ENCODE data around the gene MPDZ.

- TF ChIP-seq CTCF (IDR thresholded peaks at IDR 0.05) (no peak), POLR2A (IDR thresholded peaks at IDR 0.05) (no peak)
Observed at GRCh38 chr9:13263511-13263910, 16.0 kb downstream of the MPDZ start.
